Left lung (tissue), 10 donors: ENCODE data around the gene ATRNL1. TPM values are rescaled to one million over a fixed set of nuclear protein-coding genes. Genes with fewer than 3 reads are reported as not detected.
A peak's percentile ranks its signal among the peaks of the same experiment; 100 is the strongest.
"Not testable (repeated sequence)": the region's sequence is repeated elsewhere in the genome, so short reads cannot be mapped to it uniquely, and the experiment has no call there.

Experiments
- ATAC-seq: fragments of 200-7000 bp; cut with Tn5 transposase; one replicate; pipeline ENCODE4 v1.9.1; 2020; ENCODE audit warnings: moderate library complexity
- DNase-seq, 4 donors: peaks; one replicate each; pipeline ENCODE4 v3.0.0-alpha.2; 2013 to 2020
- H3K27ac ChIP-seq, 2 donors: fragments of 200-600 bp; sonication (generic) in 1 of 2; one replicate each; pipeline versions ENCODE4 v1.5.0 to v1.8.0; 2020 to 2021
- H3K27me3 ChIP-seq, 2 donors: fragments of 200-600 bp; sonication (generic) in 1 of 2; one replicate each; pipeline versions ENCODE4 v1.5.0 to v1.8.0; 2020 to 2021
- H3K36me3 ChIP-seq, 2 donors: fragments of 200-600 bp; sonication (generic) in 1 of 2; one replicate each; pipeline versions ENCODE4 v1.5.0 to v1.8.0; 2020 to 2021
- H3K4me1 ChIP-seq, 2 donors: fragments of 200-600 bp; one replicate each; pipeline ENCODE4 v1.8.0; 2021
- H3K4me3 ChIP-seq, 2 donors: fragments of 200-600 bp; sonication (generic) in 1 of 2; one replicate each; pipeline versions ENCODE4 v1.5.0 to v1.8.0; 2020 to 2021; ENCODE audit warnings: mild to moderate bottlenecking in 1 of 2
- H3K9me3 ChIP-seq, 2 donors: fragments of 200-600 bp; sonication (generic) in 1 of 2; one replicate each; pipeline versions ENCODE4 v1.5.0 to v1.8.0; 2020 to 2021
- CTCF ChIP-seq, 2 donors: fragments of 200-600 bp; sonication (generic) in 1 of 2; IDR thresholded peaks; one replicate each; pipeline versions ENCODE4 v1.5.0 to v1.8.0; 2021; ENCODE audit warnings: antibody characterized with exemption in 2 of 2
- intact Hi-C, 2 donors: fragments of 100-400 bp; cut with DNase I; formaldehyde crosslinking; loops; one replicate each; pipeline versions ENCODE4 v1.11.2 to v1.14.2; 2022
- polyA plus RNA-seq, 6 donors: library from polyadenylated mRNA; unstranded; fragments of 120-200 nt; gene quantifications; one replicate each; pipeline ENCODE4 v1.2.1, GENCODE V29; 2013; ENCODE audit not compliant: insufficient read length in 6 of 6
- total RNA-seq, 2 donors: library from RNA; stranded (reverse); fragmentation: NEBNext Ultra II Directional; extraction: Animal tissue kit (Norgen Biotek cat#: 25700); gene quantifications; one replicate each; pipeline ENCODE4 v1.2.1, GENCODE V29; 2021
- donor health status: DM: no; HTN: yes; CAD: no.
- donor health status: DM: no; HTN: no; CAD: no.

Gene ATRNL1
- total and polyA plus RNA-seq, 8 donors: 0.26 to 6.7 (median 5.1) TPM

- intact Hi-C loops: no loop called here
- no peak for TF ChIP-seq CTCF (IDR thresholded peaks at IDR 0.05)
- ATAC-seq (no peak), DNase-seq (no peak)
- no peaks in the 10 kb centered on the region for H3K4me1 ChIP-seq
- no peak overlapping the region for H3K27ac ChIP-seq
- no peak overlapping the region for H3K4me3 ChIP-seq
- H3K9me3 ChIP-seq: no peaks in the 10 kb centered on the region
- no peaks in the 10 kb centered on the region for H3K27me3 ChIP-seq
- H3K36me3 ChIP-seq: no peaks in the 10 kb centered on the region
Observed at GRCh38 chr10:115745943-115746342, 652.8 kb downstream of the ATRNL1 start.

- H3K4me1 ChIP-seq: no peaks in the 10 kb centered on the region
- intact Hi-C loops: no loop called here
- no peak for DNase-seq
- H3K27me3 ChIP-seq: no peaks in the 10 kb centered on the region
- no peak for ATAC-seq
- no peaks in the 10 kb centered on the region for H3K36me3 ChIP-seq
- no peaks in the 10 kb centered on the region for H3K9me3 ChIP-seq
- no peak overlapping the region for H3K4me3 ChIP-seq
- no peak overlapping the region for H3K27ac ChIP-seq
- no peak for TF ChIP-seq CTCF (IDR thresholded peaks at IDR 0.05)
Observed at GRCh38 chr10:115747811-115748210, 654.6 kb downstream of the ATRNL1 start.

GRCh38 chr10:115758488-115758887 lies 665.3 kb downstream of the ATRNL1 start:
- intact Hi-C loops, H3K36me3 ChIP-seq, H3K27ac ChIP-seq, H3K4me3 ChIP-seq, H3K4me1 ChIP-seq, DNase-seq, H3K27me3 ChIP-seq: not testable (repeated sequence)
- ATAC-seq: peak; percentile 22
- H3K9me3 ChIP-seq: peaks cover 0 to 10% of the 10 kb centered on the region in 2 donors

- Histone ChIP-seq H3K9me3 (peaks cover 0 to 10% of the 10 kb centered on the region in 2 donors), H3K27ac (no peak overlapping the region), H3K36me3 (no peaks in the 10 kb centered on the region), H3K4me3 (no peak overlapping the region), H3K27me3 (no peaks in the 10 kb centered on the region), H3K4me1 (no peaks in the 10 kb centered on the region)
- intact Hi-C loops: no loop called here
- DNase-seq (no peak), ATAC-seq (no peak)
- TF ChIP-seq CTCF (IDR thresholded peaks at IDR 0.05): no peak
Observed at GRCh38 chr10:115760131-115760530, 667.0 kb downstream of the ATRNL1 start.

- no peak for DNase-seq
- Histone ChIP-seq H3K9me3 (peaks cover 0 to 5% of the 10 kb centered on the region in 2 donors), H3K4me3 (no peak overlapping the region), H3K4me1 (no peaks in the 10 kb centered on the region), H3K36me3 (no peaks in the 10 kb centered on the region), H3K27me3 (no peaks in the 10 kb centered on the region), H3K27ac (no peak overlapping the region)
- intact Hi-C loops: no loop called here
- TF ChIP-seq CTCF (IDR thresholded peaks at IDR 0.05): no peak
- ATAC-seq: no peak
Observed at GRCh38 chr10:115761166-115761565, 668.0 kb downstream of the ATRNL1 start.

- Histone ChIP-seq H3K4me1 (no peaks in the 10 kb centered on the region), H3K27ac (no peak overlapping the region), H3K4me3 (no peak overlapping the region), H3K27me3 (no peaks in the 10 kb centered on the region), H3K36me3 (no peaks in the 10 kb centered on the region), H3K9me3 (no peaks in the 10 kb centered on the region)
- intact Hi-C loops: no loop called here
- TF ChIP-seq CTCF (IDR thresholded peaks at IDR 0.05): no peak
- no peak for ATAC-seq
- no peak for DNase-seq
Observed at GRCh38 chr10:115762029-115762428, 668.9 kb downstream of the ATRNL1 start.
